22Rv1 (cell line): Measurements from ENCODE around the gene ZDHHC11B.
A peak's percentile ranks its signal among the peaks of the same experiment; 100 is the strongest.
"Not testable (repeated sequence)": the region's sequence is repeated elsewhere in the genome, so short reads cannot be mapped to it uniquely, and the experiment has no call there.

ENCODE experiments used
- H3K27ac ChIP-seq: fragments of 450-650 bp; 2 replicates; pipeline ENCODE4 v1.5.1; 2017
- CTCF ChIP-seq: fragments of 450-650 bp; IDR thresholded peaks from 2 replicates; pipeline ENCODE4 v1.5.1; 2017; ENCODE audit warnings: mild to moderate bottlenecking
- ZFX ChIP-seq: fragments of 450-650 bp; IDR thresholded peaks from 2 replicates; pipeline ENCODE4 v1.6.1; 2017; ENCODE audit warnings: antibody characterized with exemption, borderline replicate concordance

Gene ZDHHC11B

GRCh38 chr5:746258-746761, 38.2 kb downstream of the ZDHHC11B start:
- H3K27ac ChIP-seq = no peak overlapping the region
- no peak for TF ChIP-seq CTCF
- no peak for TF ChIP-seq ZFX

GRCh38 chr5:745272-746142, 39.0 kb downstream of the ZDHHC11B start:
- not testable (repeated sequence) for H3K27ac ChIP-seq

- H3K27ac ChIP-seq = not testable (repeated sequence)
Measured at GRCh38 chr5:743696-744404, 40.7 kb downstream of the ZDHHC11B start.

- not testable (repeated sequence) for H3K27ac ChIP-seq
Measured at GRCh38 chr5:742276-742675, 42.3 kb downstream of the ZDHHC11B start.

- not testable (repeated sequence) for H3K27ac ChIP-seq
Measured at GRCh38 chr5:734145-734544, 50.4 kb downstream of the ZDHHC11B start.

GRCh38 chr5:732754-733454, 51.6 kb downstream of the ZDHHC11B start:
- H3K27ac ChIP-seq = not testable (repeated sequence)

GRCh38 chr5:729225-729624, 55.3 kb downstream of the ZDHHC11B start:
- H3K27ac ChIP-seq = not testable (repeated sequence)

GRCh38 chr5:727087-727486, 57.4 kb downstream of the ZDHHC11B start:
- H3K27ac ChIP-seq = not testable (repeated sequence)

GRCh38 chr5:723865-724264, 60.7 kb downstream of the ZDHHC11B start:
- not testable (repeated sequence) for H3K27ac ChIP-seq

- not testable (repeated sequence) for H3K27ac ChIP-seq
Measured at GRCh38 chr5:723309-723708, 61.2 kb downstream of the ZDHHC11B start.

GRCh38 chr5:719379-719778, 65.2 kb downstream of the ZDHHC11B start:
- not testable (repeated sequence) for H3K27ac ChIP-seq

- H3K27ac ChIP-seq = peak overlapping the region; percentile 42
- TF ChIP-seq CTCF = no peak
- TF ChIP-seq ZFX = no peak
Measured at GRCh38 chr5:717143-717542, 67.4 kb downstream of the ZDHHC11B start.

- H3K27ac ChIP-seq = peak overlapping the region; percentile 42
Measured at GRCh38 chr5:716740-717139, 67.8 kb downstream of the ZDHHC11B start.

GRCh38 chr5:715636-716035, 68.9 kb downstream of the ZDHHC11B start:
- not testable (repeated sequence) for H3K27ac ChIP-seq

GRCh38 chr5:714215-715118, 70.1 kb downstream of the ZDHHC11B start:
- H3K27ac ChIP-seq = not testable (repeated sequence)

- H3K27ac ChIP-seq = not testable (repeated sequence)
Measured at GRCh38 chr5:713686-714085, 70.8 kb downstream of the ZDHHC11B start.

- H3K27ac ChIP-seq = not testable (repeated sequence)
Measured at GRCh38 chr5:708848-709517, 75.5 kb downstream of the ZDHHC11B start.
